BJ (cell line): Measurements from ENCODE around the gene SLC8A1. TPM values are rescaled to one million over a fixed set of nuclear protein-coding genes. Genes with fewer than 3 reads are reported as not detected.

Source experiments
- CTCF ChIA-PET: fragments of 350-600 bp; formaldehyde crosslinking; extraction: SDS; loops from one replicate; lab custom pipeline; 2021; ENCODE audit warnings: antibody characterized with exemption, inconsistent platforms; lab: Yijun Ruan, JAX
- POLR2A ChIA-PET: fragments of 300-600 bp; sonication (Branson Sonifier 250); formaldehyde crosslinking; extraction: SDS; loops from one replicate; lab custom pipeline; 2021; ENCODE audit warnings: antibody characterized with exemption; lab: Charles Lee
- DNase-seq: peaks from one replicate; pipeline ENCODE4 v3.0.0-alpha.2; 2011; ENCODE audit warnings: low read depth
- H3K27me3 ChIP-seq: 2 replicates; pipeline ENCODE4 v1.6.0; 2011; ENCODE audit warnings: low read length; ENCODE audit not compliant: control insufficient read depth, insufficient read depth
- H3K36me3 ChIP-seq: 2 replicates; pipeline ENCODE4 v1.5.1; 2011; ENCODE audit warnings: low read length; ENCODE audit not compliant: control insufficient read depth, insufficient read depth
- H3K4me3 ChIP-seq: 2 replicates; pipeline ENCODE4 v1.5.1; 2011; ENCODE audit warnings: low read depth, mild to moderate bottlenecking, control low read depth, low read length
- polyA plus RNA-seq: library from polyadenylated mRNA; depleted of rRNA; stranded (reverse); fragments of >200 nt; gene quantifications from 2 replicates; pipeline ENCODE4 v1.2.3, GENCODE V29; 2011
- TF ChIP-seq, protein P1 (sequence below): IDR thresholded peaks from 2 replicates; pipeline ENCODE4 v1.5.1; 2011; ENCODE audit warnings: low read depth, mild to moderate bottlenecking, control low read depth, inconsistent platforms, low read length, moderate library complexity; ENCODE audit not compliant: insufficient read depth

SLC8A1 gene
- polyA plus RNA-seq, 1 experiment, result 18.5 TPM

GRCh38 chr2:40062381-40062780 lies 389.5 kb downstream of the SLC8A1 start:
- TF ChIP-seq, protein P1, sequence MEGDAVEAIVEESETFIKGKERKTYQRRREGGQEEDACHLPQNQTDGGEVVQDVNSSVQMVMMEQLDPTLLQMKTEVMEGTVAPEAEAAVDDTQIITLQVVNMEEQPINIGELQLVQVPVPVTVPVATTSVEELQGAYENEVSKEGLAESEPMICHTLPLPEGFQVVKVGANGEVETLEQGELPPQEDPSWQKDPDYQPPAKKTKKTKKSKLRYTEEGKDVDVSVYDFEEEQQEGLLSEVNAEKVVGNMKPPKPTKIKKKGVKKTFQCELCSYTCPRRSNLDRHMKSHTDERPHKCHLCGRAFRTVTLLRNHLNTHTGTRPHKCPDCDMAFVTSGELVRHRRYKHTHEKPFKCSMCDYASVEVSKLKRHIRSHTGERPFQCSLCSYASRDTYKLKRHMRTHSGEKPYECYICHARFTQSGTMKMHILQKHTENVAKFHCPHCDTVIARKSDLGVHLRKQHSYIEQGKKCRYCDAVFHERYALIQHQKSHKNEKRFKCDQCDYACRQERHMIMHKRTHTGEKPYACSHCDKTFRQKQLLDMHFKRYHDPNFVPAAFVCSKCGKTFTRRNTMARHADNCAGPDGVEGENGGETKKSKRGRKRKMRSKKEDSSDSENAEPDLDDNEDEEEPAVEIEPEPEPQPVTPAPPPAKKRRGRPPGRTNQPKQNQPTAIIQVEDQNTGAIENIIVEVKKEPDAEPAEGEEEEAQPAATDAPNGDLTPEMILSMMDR, result no peak
- H3K27me3 ChIP-seq, result no peaks in the 10 kb centered on the region
- POLR2A ChIA-PET, result no interaction called here
- DNase-seq, result no peak
- no peak overlapping the region for H3K4me3 ChIP-seq
- H3K36me3 ChIP-seq, result no peaks in the 10 kb centered on the region
- CTCF ChIA-PET, result interaction anchor here (1.2 to 2.5 kb wide), 3 partner anchors 8 to 22 kb away, joined by 3 to 11 read pairs (median 4); no protein-coding TSS in a partner anchor

DNA sequence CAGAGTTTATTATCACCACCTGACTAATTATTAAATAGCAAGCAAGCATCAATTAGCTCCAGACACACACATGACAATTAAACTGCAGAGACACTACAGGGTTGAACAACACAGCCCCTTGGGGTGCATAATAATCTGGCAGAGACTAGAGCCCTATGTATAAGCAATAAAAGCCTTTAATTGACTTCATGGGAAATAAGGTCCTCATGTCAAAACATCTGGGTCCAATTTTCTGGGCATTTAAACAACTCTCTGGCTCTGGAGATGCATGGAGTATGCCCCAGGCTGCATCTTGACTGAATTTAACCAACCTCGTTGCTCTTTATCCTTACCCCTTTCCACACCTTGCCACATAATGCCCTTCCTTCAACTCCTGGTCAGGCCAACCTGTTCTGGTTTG lies 402.1 kb downstream of the SLC8A1 start:
- CTCF ChIA-PET, result no interaction called here
- no peak for DNase-seq
- TF ChIP-seq, protein P1, result no peak
- Histone ChIP-seq H3K36me3 (no peaks in the 10 kb centered on the region), H3K27me3 (no peaks in the 10 kb centered on the region), H3K4me3 (no peak overlapping the region)
- POLR2A ChIA-PET, result no interaction called here

- TF ChIP-seq, protein P1, result no peak
- POLR2A ChIA-PET, result interaction anchor here (0.6 kb wide), 1 partner anchor 10 kb away, joined by 4 read pairs; no protein-coding TSS in a partner anchor
- CTCF ChIA-PET, result interaction anchor here (0.9 to 1.0 kb wide), 2 partner anchors 73 to 318 kb away, joined by 3 read pairs; no protein-coding TSS in a partner anchor
- DNase-seq, result no peak
- no peaks in the 10 kb centered on the region for H3K36me3 ChIP-seq
- H3K27me3 ChIP-seq, result no peaks in the 10 kb centered on the region
- no peak overlapping the region for H3K4me3 ChIP-seq
These were observed 403.4 kb downstream of the SLC8A1 start for GRCh38 chr2:40048506-40048905.

DNA sequence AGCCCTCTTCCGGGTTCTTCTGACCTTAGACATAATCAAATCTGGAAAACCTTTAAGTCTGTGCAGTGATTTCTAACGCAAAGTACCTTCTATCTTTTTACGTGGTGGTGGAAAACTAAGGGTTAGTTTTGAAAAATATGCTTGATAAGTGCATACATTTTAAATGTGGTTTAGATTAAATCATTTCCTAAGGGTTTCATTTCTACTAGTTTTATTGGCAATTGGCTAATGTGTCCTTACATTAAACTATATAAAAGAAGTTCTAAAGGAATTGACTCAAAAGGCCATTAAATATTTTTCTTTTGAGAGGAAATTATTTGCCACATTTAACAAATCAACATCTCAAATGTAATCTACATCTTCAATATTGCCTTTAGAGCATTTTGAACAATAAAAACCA lies 404.5 kb downstream of the SLC8A1 start:
- Histone ChIP-seq H3K27me3 (no peaks in the 10 kb centered on the region), H3K36me3 (no peaks in the 10 kb centered on the region), H3K4me3 (no peak overlapping the region)
- TF ChIP-seq, protein P1, result no peak
- no peak for DNase-seq
- ChIA-PET POLR2A (no interaction called here), CTCF (no interaction called here)
